HEK293 (cell line): ENCODE data around the gene RINL.

Experiments
- BCL11B ChIP-seq: fragments of 450-650 bp; formaldehyde crosslinking; IDR thresholded peaks from 2 replicates; pipeline ENCODE4 v1.5.1; 2016; ENCODE audit warnings: low read depth, missing biosample characterization, missing genetic modification characterization
- CTCF ChIP-seq: fragments of 450-650 bp; formaldehyde crosslinking; IDR thresholded peaks from 2 replicates; pipeline ENCODE4 v1.5.1; 2016; ENCODE audit warnings: missing biosample characterization, missing genetic modification characterization
- HOXD13 ChIP-seq: sonication (generic); formaldehyde crosslinking; IDR thresholded peaks from 2 replicates; pipeline ENCODE4 v1.8.0; 2022; ENCODE audit warnings: missing genetic modification reagents, borderline replicate concordance
- IKZF3 ChIP-seq: fragments of 450-650 bp; IDR thresholded peaks from 2 replicates; pipeline ENCODE4 v1.5.0; 2018; ENCODE audit warnings: missing biosample characterization, mild to moderate bottlenecking, missing genetic modification characterization, moderate library complexity
- KLF7 ChIP-seq: fragments of 450-650 bp; formaldehyde crosslinking; IDR thresholded peaks from 2 replicates; pipeline ENCODE4 v1.5.1; 2016; ENCODE audit warnings: missing biosample characterization, missing genetic modification characterization, borderline replicate concordance
- KLF8 ChIP-seq: fragments of 450-650 bp; formaldehyde crosslinking; IDR thresholded peaks from 2 replicates; pipeline ENCODE4 v1.5.1; 2016; ENCODE audit warnings: missing biosample characterization, missing genetic modification characterization
- MYNN ChIP-seq: fragments of 450-650 bp; formaldehyde crosslinking; IDR thresholded peaks from 2 replicates; pipeline ENCODE4 v1.5.1; 2016; ENCODE audit warnings: missing biosample characterization, missing genetic modification characterization, borderline replicate concordance
- MZF1 ChIP-seq: fragments of 450-650 bp; formaldehyde crosslinking; IDR thresholded peaks from 2 replicates; pipeline ENCODE4 v1.5.1; 2017; ENCODE audit warnings: missing biosample characterization, missing genetic modification characterization, borderline replicate concordance
- OVOL3 ChIP-seq: fragments of 450-650 bp; formaldehyde crosslinking; IDR thresholded peaks from 2 replicates; pipeline ENCODE4 v1.5.1; 2016; ENCODE audit warnings: missing biosample characterization, missing genetic modification characterization
- SCRT1 ChIP-seq: fragments of 450-650 bp; formaldehyde crosslinking; IDR thresholded peaks from 2 replicates; pipeline ENCODE4 v1.5.1; 2016; ENCODE audit warnings: missing biosample characterization, missing genetic modification characterization, borderline replicate concordance
- SP2 ChIP-seq: fragments of 450-650 bp; formaldehyde crosslinking; IDR thresholded peaks from 2 replicates; pipeline ENCODE4 v1.5.1; 2016; ENCODE audit warnings: missing biosample characterization, missing genetic modification characterization
- SP3 ChIP-seq: fragments of 450-650 bp; formaldehyde crosslinking; IDR thresholded peaks from 2 replicates; pipeline ENCODE4 v1.5.1; 2016; ENCODE audit warnings: missing biosample characterization, missing genetic modification characterization
- ZBTB17 ChIP-seq: fragments of 450-650 bp; formaldehyde crosslinking; IDR thresholded peaks from 2 replicates; pipeline ENCODE4 v1.5.1; 2016; ENCODE audit warnings: missing biosample characterization, missing genetic modification characterization
- ZFP3 ChIP-seq: fragments of 450-650 bp; formaldehyde crosslinking; IDR thresholded peaks from 2 replicates; pipeline ENCODE4 v1.5.1; 2016; ENCODE audit warnings: low read depth, missing biosample characterization, missing genetic modification characterization
- ZFP37 ChIP-seq: fragments of 450-650 bp; formaldehyde crosslinking; IDR thresholded peaks from 2 replicates; pipeline ENCODE4 v1.5.1; 2016; ENCODE audit warnings: missing biosample characterization, missing genetic modification characterization
- ZNF10 ChIP-seq: fragments of 450-650 bp; formaldehyde crosslinking; IDR thresholded peaks from 2 replicates; pipeline ENCODE4 v1.5.1; 2017; ENCODE audit warnings: missing biosample characterization, missing genetic modification characterization
- ZNF121 ChIP-seq: fragments of 450-650 bp; formaldehyde crosslinking; IDR thresholded peaks from 2 replicates; pipeline ENCODE4 v1.5.1; 2016; ENCODE audit warnings: missing biosample characterization, missing genetic modification characterization
- ZNF19 ChIP-seq: fragments of 450-650 bp; formaldehyde crosslinking; IDR thresholded peaks from 2 replicates; pipeline ENCODE4; 2016; ENCODE audit warnings: missing biosample characterization, missing genetic modification characterization, low read depth
- ZNF221 ChIP-seq: fragments of 450-650 bp; formaldehyde crosslinking; IDR thresholded peaks from 2 replicates; pipeline ENCODE4 v1.5.1; 2017; ENCODE audit warnings: missing biosample characterization, missing genetic modification characterization, borderline replicate concordance
- ZNF266 ChIP-seq: fragments of 450-650 bp; formaldehyde crosslinking; IDR thresholded peaks from 2 replicates; pipeline ENCODE4 v1.5.1; 2016; ENCODE audit warnings: missing biosample characterization, missing genetic modification characterization, low read depth
- ZNF324 ChIP-seq: fragments of 450-650 bp; formaldehyde crosslinking; IDR thresholded peaks from 2 replicates; pipeline ENCODE4 v1.5.1; 2016; ENCODE audit warnings: missing biosample characterization, missing genetic modification characterization
- ZNF366 ChIP-seq: fragments of 450-650 bp; formaldehyde crosslinking; conservative IDR thresholded peaks from 2 replicates; pipeline ENCODE4 v1.5.1; 2016; ENCODE audit warnings: missing biosample characterization, missing genetic modification characterization
- ZNF398 ChIP-seq: fragments of 450-650 bp; formaldehyde crosslinking; IDR thresholded peaks from 2 replicates; pipeline ENCODE4 v1.5.1; 2017; ENCODE audit warnings: missing biosample characterization, missing genetic modification characterization
- ZNF404 ChIP-seq: fragments of 450-650 bp; formaldehyde crosslinking; IDR thresholded peaks from 2 replicates; pipeline ENCODE4 v1.5.1; 2017; ENCODE audit warnings: missing biosample characterization, missing genetic modification characterization
- ZNF449 ChIP-seq: fragments of 450-650 bp; formaldehyde crosslinking; IDR thresholded peaks from 2 replicates; pipeline ENCODE4 v1.5.1; 2017; ENCODE audit warnings: missing biosample characterization, mild to moderate bottlenecking, missing genetic modification characterization, moderate library complexity
- ZNF473 ChIP-seq: fragments of 450-650 bp; formaldehyde crosslinking; IDR thresholded peaks from 2 replicates; pipeline ENCODE4 v1.5.1; 2017; ENCODE audit warnings: missing biosample characterization, missing genetic modification characterization
- ZNF544 ChIP-seq: fragments of 450-650 bp; formaldehyde crosslinking; IDR thresholded peaks from 2 replicates; pipeline ENCODE4 v1.5.0; 2017; ENCODE audit warnings: missing biosample characterization, missing genetic modification characterization
- ZNF548 ChIP-seq: fragments of 450-650 bp; formaldehyde crosslinking; IDR thresholded peaks from 2 replicates; pipeline ENCODE4 v1.5.1; 2016; ENCODE audit warnings: missing biosample characterization, missing genetic modification characterization
- ZNF558 ChIP-seq: fragments of 450-650 bp; formaldehyde crosslinking; IDR thresholded peaks from 2 replicates; pipeline ENCODE4 v1.5.1; 2016; ENCODE audit warnings: missing biosample characterization, missing genetic modification characterization
- ZNF580 ChIP-seq: fragments of 450-650 bp; formaldehyde crosslinking; IDR thresholded peaks from 2 replicates; pipeline ENCODE4 v1.5.1; 2016; ENCODE audit warnings: missing biosample characterization, missing genetic modification characterization
- ZNF629 ChIP-seq: fragments of 450-650 bp; formaldehyde crosslinking; IDR thresholded peaks from 2 replicates; pipeline ENCODE4 v1.5.1; 2017; ENCODE audit warnings: missing biosample characterization, missing genetic modification characterization
- ZNF677 ChIP-seq: fragments of 450-650 bp; IDR thresholded peaks from 2 replicates; pipeline ENCODE4 v1.5.0; 2018; ENCODE audit warnings: missing biosample characterization, mild to moderate bottlenecking, missing genetic modification characterization, moderate library complexity
- ZSCAN23 ChIP-seq: fragments of 450-650 bp; formaldehyde crosslinking; IDR thresholded peaks from 2 replicates; pipeline ENCODE4 v1.5.1; 2016; ENCODE audit warnings: missing biosample characterization, missing genetic modification characterization
- ZSCAN5A ChIP-seq: fragments of 450-650 bp; formaldehyde crosslinking; IDR thresholded peaks from 2 replicates; pipeline ENCODE4 v1.5.1; 2016; ENCODE audit warnings: missing biosample characterization, missing genetic modification characterization

Gene RINL

GRCh38 chr19:38848299-38849146, 29.6 kb downstream of the RINL start (continued):
- TF ChIP-seq ZSCAN5A (tag by site-specific recombination), result no peak
- TF ChIP-seq ZNF449 (tag by site-specific recombination), result 0 out of 2 replicates have a peak, but pooled peaks have one; percentile 33
- TF ChIP-seq ZNF10, result no peak
- no peak for TF ChIP-seq BCL11B (tag by site-specific recombination)
- TF ChIP-seq ZNF221 (tag by site-specific recombination), result no peak
- no peak for TF ChIP-seq HOXD13 (CRISPR knock-in tag)
- TF ChIP-seq ZSCAN23, result no peak
- no peak for TF ChIP-seq OVOL3 (tag by site-specific recombination)
- no peak for TF ChIP-seq ZNF580 (tag by site-specific recombination)
- TF ChIP-seq ZFP37 (tag by site-specific recombination), result peak; percentile 75; the same call in 1 of the 2 replicates
- TF ChIP-seq ZNF19 (tag by site-specific recombination), result no peak
- TF ChIP-seq ZNF558 (tag by site-specific recombination), result peak; percentile 21; the same call in 1 of the 2 replicates
- TF ChIP-seq SP2 (tag by site-specific recombination), result peak; percentile 53
- TF ChIP-seq KLF7 (tag by site-specific recombination), result no peak
- TF ChIP-seq CTCF (tag by site-specific recombination), result no peak
- no peak for TF ChIP-seq ZFP3 (tag by site-specific recombination)
- TF ChIP-seq ZNF404 (tag by site-specific recombination), result no peak
- no peak for TF ChIP-seq MYNN (tag by site-specific recombination)
- TF ChIP-seq ZNF473 (tag by site-specific recombination), result no peak
- no peak for TF ChIP-seq ZNF677 (tag by site-specific recombination)
- TF ChIP-seq ZNF366 (tag by site-specific recombination), result no peak
- TF ChIP-seq ZNF548 (tag by site-specific recombination), result no peak
- TF ChIP-seq ZBTB17, result no peak; the same call in 1 of the 2 replicates
- no peak for TF ChIP-seq ZNF121
- TF ChIP-seq ZNF266 (tag by site-specific recombination), result no peak
- no peak for TF ChIP-seq ZNF544 (tag by site-specific recombination)
- TF ChIP-seq SCRT1, result no peak
- TF ChIP-seq ZNF398, result no peak; the same call in 1 of the 2 replicates
- TF ChIP-seq MZF1 (tag by site-specific recombination), result no peak
- no peak for TF ChIP-seq ZNF324
- no peak; the same call in 1 of the 2 replicates for TF ChIP-seq IKZF3 (tag by site-specific recombination)
- TF ChIP-seq ZNF629, result no peak
- no peak; the same call in 1 of the 2 replicates for TF ChIP-seq KLF8 (tag by site-specific recombination)
- no peak for TF ChIP-seq SP3
